HG03521 (cell line): ENCODE measurements around the gene ATP1A4.

Source experiments
- ATAC-seq: cut with Tn5 transposase; IDR thresholded peaks from one replicate; pipeline ENCODE4 v1.9.1; 2021; ENCODE audit warnings: mild to moderate bottlenecking, moderate library complexity; ENCODE audit not compliant: unreplicated experiment

The ATP1A4 gene

DNA sequence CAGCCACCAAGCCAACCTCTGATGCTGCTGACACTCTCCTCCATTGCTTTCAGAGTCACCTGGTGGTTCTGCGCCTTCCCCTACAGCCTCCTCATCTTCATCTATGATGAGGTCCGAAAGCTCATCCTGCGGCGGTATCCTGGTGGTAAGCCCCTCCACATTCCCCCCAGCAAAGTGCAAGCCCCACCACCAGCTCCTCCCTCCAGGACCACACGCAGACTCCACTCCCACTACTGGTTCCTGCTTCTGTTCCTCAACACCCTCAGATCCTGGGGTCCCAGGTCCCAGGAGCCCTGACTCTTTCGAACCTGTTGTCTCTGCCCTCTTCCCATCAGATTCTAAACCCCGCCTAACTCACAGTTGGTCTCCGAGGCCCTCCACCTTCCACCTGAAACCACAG, 11.6 kb upstream of the ATP1A4 start:
- ATAC-seq: no peak

DNA sequence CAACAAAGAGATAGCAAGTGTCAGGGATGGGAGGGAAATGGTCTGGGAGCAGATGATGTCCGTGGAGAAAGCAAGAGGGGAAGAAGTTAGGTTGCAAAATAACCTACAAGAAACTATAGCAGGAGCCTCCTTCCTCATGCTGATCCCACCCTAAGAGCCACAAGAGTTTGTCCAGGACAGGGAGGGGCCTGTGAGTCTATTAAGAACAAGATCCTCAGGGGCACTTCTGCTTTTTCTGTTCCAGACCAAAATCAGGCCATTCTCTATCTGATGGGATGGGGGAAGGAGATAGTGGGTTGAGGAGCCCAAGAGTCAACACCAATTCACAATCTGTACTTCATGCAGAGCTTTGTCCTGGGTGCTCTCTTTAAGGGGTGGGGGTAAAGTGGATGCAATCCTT, 7.7 kb upstream of the ATP1A4 start:
- no peak for ATAC-seq

DNA sequence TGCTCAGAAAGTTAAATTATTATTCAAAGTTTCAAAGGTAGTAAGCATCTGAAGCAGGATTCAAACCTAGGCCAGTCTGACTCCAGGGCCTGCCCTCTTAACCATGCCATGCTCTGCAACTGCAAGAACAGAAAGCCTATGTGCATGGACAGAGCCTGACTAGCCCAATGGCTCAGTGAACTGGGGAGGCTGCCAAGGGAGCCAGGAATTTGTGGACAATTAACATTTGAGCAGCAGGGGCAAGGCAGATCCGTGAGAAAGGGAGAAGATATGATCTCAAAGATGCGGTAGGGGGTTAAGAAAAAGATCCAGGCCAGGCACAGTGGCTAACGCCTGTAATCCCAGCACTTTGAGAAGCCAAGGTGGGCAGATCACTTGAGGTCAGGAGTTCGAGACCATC, 6.5 kb upstream of the ATP1A4 start:
- ATAC-seq: no peak

DNA sequence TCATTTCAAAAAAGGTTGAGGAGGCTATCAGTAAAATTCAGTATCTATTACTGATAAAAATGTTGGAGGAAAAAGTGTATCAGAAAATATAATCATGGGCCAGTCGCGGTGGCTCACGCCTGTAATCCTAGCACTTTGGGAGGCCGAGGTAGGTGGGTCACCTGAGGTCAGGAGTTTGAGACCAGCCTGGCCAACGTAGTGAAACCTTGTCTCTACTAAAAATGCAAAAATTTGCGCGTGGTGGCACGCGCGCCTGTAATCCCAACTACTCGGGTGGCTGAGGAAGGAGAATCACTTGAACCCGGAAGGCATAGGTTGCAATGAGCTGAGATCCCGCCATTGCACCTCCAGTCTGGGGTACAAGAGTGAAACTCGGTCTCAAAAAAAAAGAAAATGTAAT, 5.3 kb upstream of the ATP1A4 start:
- ATAC-seq: no peak

DNA sequence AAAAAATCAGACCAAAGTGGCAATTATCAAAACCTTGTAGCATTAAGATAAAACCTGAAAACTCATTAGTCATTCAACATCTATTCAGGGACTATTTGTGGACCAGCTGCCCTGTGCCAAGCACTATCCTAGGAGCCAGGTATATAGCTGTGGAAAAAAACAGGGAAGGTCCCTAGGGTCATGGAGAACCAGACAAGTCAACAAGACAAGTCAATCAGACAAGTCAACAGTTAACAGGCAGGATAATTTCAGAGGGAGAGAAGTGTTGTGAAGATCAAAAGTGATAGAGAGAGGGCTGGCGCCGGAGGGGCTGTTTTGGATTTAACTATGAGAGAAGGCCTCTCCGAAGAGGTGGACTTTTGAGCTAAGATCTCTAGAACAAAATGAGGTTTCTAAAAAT, 3.3 kb upstream of the ATP1A4 start:
- no peak for ATAC-seq

DNA sequence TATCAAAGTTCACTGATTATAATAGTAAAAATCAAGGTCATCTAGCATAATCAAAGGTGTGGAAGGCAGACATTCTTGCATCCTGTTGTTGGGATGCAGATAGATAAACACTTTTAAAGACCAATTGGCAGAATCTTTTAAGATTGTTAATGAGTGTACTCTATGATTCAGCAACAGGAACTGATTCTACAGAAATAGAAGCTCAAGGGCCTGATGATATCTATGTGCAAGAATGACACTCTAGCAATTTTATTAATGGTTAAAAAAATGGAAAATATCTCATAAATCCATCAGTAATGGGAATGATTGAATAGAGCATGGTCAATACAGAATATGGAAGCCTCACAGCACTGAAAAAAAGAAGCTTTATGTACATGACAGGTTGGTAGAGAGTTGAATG, 2.2 kb upstream of the ATP1A4 start:
- no peak for ATAC-seq

DNA sequence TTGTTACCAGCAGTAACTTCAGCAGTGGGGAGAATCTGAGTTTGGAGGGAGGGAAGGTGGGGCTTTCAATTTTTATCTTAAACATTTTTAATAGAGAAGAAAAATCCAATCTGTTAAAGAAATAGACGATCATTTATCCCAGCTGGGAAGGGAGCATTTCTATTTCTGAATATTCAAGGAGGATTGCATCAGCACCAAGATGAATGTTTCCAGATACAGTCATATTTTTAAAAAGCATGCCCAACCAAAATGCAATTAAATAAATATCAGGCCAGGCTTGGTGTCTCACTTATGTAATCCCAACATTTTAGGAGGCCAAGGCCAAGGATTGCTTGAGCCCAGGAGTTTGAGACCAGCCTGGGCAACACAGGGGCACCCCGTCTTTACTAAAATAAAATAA, 1.7 kb upstream of the ATP1A4 start:
- ATAC-seq: no peak

DNA sequence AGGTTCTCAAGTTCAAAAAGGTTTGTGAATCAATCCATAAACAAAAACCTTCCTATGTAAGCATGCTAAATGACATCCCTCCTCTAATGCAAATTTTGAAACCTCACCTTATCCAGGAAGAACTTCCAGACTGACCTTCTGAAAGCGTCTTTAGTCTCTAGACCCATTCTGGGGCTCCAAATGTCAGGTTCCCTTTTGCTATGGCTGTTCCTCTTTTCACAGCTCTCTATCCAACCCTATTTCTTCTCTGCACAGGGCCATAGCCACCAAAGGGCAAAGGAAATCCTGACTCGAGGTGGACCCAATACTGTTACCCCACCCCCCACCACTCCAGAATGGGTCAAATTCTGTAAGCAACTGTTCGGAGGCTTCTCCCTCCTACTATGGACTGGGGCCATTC, 3.4 kb downstream of the ATP1A4 start:
- no peak for ATAC-seq

DNA sequence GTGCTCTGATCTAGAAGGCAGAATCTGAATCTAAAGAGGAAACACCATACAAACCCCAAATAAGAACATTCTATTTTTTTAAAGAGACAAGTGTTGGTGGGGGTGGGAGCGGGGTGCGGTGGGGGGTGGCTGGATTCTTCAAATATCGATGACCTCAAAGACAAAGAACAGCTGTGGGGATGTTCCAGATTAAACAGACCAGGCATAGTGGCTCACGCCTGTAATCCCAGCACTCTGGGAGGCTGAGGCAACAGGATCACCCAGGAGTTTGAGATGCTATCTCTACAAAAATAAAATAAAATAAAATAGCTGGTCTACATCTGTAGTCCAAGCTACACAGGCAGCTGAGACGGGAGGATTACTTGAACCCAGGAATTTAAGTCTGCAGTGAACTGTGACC, 5.0 kb downstream of the ATP1A4 start:
- no peak for ATAC-seq

DNA sequence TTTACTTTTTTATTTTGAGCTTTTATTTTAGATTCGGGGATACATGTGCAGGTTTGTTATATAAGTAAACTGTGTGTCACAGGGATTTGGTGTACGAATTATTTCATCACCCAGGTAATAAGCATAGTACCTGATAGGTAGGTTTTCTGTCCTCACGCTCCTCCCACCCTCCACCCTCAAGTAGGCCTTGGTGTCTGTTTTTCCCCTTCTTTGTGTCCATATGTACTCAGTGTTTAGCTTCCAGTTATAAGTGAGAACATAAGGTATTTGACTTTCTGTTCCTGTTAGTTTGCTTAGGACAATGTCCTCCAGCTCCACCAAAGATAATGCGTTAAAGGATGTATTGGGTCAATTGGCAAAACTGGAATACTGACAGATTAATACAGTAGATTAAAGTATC, 5.8 kb downstream of the ATP1A4 start:
- no peak for ATAC-seq

DNA sequence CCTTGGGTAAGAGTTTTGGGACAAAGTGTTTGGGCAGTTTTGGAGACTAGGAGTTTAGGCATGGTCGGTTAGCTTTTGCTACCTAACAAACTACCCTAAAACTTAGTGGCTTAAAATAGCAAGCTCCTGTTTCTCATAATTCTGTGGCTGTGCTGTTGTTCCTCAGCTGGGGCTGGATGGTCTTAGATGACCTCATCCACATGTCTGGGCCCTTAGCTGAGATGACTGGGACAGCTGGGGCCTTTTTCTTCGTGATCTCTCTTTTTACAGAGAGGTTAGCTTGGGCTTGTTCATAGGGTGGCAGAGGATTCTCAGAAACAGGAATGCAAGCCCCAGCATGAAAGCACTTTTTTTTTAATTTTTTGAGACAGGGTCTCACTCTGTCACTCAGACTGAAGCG, 6.6 kb downstream of the ATP1A4 start:
- ATAC-seq: no peak

DNA sequence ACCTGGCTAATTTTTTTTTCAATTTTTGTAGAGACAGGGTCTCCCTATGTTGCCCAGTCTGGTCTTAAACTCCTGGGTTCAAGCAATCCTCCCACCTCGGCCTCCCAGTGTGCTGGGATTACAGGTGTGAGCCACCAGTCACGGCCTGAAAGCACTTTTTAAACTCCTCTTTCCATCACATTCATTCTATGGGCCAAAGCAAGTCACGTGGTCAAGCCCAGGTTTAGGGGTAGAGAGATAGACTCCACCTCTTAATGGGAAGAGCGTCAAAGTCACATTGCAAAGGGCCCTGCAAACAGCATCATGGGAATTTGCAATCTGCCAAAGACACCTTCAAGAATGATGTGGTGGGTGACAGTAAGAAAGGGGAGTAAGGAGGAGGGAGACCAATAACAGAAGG, 7.1 kb downstream of the ATP1A4 start:
- ATAC-seq: no peak

DNA sequence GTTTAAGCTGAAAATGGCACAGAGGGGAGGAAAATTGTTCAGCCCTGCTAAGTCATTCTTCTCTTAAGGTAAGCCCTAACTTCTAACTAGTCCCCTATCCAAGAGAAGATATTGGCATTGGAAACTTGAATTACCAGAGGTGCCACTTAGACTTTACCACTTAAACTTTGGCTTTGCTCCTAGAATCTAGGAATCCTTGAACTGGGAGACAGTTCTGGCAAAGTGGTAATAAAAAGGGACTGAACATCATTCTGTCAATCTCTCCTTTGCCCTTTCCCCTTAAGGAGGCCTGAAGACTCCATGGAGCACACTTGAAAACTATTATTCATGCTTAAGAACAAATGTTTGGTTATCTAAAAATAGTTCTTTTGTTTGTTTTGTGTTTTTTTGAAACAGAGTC, 8.4 kb downstream of the ATP1A4 start:
- no peak for ATAC-seq

DNA sequence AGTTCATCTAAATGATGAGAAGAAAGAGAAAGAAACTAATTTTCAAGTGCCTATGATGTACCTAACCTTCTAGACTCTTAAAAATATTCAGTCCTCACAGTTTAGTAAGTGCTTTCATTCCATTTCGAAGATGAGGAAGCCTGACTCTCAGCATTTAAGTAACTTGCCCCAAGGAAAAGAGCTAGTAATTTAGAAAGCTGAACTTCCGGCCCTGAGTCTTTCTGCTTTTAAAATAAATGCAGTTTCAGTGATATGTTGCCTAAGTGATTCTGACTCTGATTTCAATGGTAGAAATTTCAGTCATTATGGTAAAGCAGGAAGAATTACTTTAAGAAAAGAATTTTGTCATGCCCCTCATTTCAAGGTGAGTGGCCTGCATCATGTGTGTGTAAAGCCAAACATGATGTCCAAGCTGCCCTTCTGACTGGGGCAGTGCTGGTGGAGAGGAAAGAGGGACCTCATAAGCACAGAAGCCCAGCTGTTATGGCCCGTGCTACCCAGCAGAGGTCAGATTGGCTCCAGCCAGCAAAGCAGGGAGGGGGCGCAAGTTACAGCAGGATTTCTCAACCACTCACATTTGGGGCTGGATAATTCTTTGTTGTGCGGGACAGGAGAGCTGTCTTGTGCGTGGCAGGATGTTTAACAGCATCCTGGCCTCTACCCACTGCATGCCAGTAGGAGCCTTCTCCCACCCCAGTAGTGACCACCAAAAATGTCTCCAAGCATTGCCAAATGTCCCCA, 10.7 kb downstream of the ATP1A4 start:
- no peak for ATAC-seq

DNA sequence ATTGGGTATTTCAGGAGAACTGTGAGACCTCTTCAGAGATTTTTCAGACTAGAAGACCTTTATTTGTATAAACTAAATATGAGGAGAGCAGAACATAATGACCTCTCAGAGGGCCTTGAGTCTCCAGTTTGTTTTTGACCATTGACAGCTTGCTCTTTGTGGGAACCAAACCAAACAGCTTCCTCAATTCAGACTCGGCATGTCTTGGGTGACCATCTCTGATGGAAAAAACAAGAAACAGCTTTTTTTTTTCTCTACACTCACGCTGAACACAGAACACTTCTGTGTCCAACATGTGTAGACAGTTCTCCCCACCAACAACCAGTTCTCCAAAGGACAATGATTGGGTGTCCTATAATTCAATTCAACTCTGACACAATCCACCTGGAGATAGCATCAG, 11.5 kb downstream of the ATP1A4 start:
- ATAC-seq: no peak

DNA sequence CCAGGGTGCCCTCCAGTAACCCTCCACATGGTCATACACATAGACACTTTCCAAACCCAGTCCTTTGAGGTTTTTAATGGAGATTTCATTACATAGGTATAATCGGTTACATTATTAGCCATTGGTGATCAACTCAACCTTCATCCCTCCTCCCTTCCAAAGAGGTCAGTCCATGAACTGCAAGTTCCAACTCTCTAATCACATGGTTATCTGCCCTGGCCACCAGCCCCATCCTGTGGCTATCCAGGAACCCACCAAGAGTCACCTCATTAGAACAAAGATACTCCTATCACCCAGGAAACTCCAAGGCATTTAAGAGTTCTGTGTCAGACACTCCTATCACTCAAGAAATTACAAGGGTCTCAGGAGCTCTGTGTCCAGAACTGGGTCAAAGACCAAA, 12.2 kb downstream of the ATP1A4 start:
- no peak for ATAC-seq

DNA sequence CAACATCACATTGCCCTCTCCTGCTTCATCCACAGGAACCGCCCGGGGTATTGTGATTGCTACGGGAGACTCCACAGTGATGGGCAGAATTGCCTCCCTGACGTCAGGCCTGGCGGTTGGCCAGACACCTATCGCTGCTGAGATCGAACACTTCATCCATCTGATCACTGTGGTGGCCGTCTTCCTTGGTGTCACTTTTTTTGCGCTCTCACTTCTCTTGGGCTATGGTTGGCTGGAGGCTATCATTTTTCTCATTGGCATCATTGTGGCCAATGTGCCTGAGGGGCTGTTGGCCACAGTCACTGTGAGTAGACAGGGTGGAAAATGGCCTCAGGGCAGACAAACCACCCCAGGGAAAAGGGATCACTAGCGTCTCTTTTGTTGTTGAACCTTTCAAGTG, 12.7 kb downstream of the ATP1A4 start:
- no peak for ATAC-seq

DNA sequence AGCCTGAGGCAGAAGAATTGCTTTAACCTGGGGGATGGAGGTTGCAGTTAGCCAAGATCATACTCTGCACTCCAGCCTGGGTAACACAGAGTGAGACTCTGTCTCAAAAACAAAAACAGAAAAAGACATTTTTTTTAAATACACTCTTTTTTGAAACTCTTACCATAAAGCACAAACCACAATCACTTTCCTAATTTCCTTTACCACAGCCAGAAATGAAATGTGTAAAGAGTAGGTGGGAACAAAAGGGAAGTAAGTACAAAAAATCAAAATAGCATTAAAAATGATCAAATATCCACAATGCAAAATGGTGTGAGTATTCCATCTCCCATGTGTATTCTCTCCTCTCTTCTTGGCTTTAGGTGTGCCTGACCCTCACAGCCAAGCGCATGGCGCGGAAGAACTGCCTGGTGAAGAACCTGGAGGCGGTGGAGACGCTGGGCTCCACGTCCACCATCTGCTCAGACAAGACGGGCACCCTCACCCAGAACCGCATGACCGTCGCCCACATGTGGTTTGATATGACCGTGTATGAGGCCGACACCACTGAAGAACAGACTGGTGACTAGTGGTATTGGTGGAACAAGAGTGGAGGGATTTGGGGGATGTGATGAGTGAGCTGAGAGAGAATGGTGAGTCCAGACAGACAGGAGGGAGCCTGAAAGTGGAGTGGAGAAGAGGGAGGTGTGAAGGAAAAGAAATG, 14.9 kb downstream of the ATP1A4 start:
- no peak for ATAC-seq

DNA sequence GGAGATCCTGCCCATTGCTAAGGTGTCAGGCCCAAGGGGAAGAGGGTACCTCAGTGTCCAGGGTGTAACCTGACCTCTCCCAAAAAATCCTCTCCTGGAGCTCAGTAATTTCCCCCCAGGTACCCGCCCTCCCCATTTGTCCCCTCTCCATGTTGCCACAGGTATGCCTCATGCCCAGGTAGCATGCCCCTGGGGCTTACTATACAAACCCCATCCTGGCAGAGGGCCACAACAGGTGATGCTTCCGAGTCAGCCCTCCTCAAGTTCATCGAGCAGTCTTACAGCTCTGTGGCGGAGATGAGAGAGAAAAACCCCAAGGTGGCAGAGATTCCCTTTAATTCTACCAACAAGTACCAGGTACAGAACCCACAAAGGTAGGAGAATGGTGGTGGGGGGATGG, 15.7 kb downstream of the ATP1A4 start:
- ATAC-seq: no peak

DNA sequence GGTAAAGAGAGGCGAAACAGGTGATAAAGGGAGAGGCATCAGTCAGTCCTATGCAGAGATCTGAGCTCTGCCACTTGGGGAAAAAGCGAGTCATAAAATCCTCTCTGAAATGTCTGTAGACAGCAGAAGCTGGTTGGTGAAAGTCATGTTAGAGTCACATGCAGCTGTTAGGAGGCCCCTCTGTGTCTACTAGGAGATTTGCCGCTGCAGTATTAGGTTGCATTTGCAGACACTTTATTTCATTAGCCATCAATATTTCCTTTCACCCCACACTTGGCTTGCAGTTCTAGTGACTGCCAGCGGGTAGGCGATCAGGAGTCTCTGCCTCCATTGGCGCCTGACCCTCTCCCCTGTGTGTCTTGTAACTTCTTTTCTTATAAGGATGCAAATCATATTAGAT, 16.2 kb downstream of the ATP1A4 start:
- no peak for ATAC-seq

DNA sequence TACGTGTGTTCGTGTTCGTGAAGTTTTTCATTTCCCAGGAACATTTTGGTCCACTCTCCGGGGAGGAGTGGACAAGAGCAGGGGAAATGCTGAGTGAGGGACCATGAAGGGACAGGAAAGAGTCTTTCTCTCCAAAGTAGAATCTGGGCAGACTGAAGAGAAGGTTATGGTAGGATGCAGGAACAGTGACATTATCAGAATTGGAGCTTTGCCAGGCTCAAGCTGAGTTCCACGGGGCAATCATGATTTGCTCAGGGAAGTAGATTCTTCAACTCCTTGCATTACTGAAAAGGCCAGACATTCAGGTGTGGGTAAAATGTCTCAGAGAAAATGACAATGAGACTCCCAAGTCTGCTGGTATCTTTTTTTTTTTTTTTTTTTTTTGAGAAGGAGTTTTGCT, 16.6 kb downstream of the ATP1A4 start:
- ATAC-seq: no peak

DNA sequence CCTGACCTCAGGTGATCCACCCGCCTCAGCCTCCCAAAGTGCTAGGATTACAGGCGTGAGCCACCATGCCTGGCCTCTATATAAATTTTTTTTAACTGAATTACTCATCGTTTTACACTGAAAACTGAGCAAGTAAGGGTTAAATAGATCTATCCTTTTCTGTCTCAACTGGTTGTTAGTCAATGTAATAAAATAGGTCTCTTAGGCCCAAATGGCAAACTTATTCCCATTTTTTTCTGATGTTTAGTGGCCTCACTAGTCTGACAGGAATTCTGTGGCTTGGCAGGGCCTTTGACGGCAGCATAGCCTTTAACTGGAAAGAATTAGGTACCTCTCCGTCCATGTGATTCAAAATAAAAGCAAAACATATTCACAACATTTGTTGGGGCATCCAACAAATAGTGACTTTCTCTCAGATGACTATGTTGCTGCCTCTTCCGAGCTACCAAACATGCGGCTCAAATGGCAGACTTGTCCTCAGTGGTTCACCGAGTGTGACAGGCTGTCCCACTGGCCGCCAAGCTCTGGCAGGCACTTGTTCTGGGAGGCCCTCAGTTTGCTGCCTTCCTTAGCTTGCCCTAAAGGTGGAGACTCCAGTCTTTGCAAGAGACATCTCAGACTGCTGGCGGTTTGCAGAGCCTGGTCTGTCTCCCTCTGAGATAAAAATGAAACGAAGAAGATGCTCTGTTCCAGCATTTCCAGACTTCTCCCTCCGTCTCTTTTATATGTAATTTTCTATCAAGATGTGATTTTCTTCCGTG, 17.4 kb downstream of the ATP1A4 start:
- ATAC-seq: no peak
